AG10803 (cell line): ENCODE measurements around the gene AFAP1L1.

Source experiments
- DNase-seq: peaks from one replicate; pipeline ENCODE4 v3.0.0; 2010; ENCODE audit warnings: low read depth
- H3K4me3 ChIP-seq: 2 replicates; pipeline ENCODE4 v1.5.1; 2011; ENCODE audit warnings: mild to moderate bottlenecking, low read length, control low read depth
- CTCF ChIP-seq: conservative IDR thresholded peaks from 2 replicates; pipeline ENCODE4 v1.5.1; 2011; ENCODE audit warnings: mild to moderate bottlenecking, low read length, control low read depth, inconsistent platforms

AFAP1L1 gene

GRCh38 chr5:149247726-149248125 is 23.9 kb upstream of the AFAP1L1 start:
- no peak overlapping the region for H3K4me3 ChIP-seq
- TF ChIP-seq CTCF = no peak
- no peak for DNase-seq

- DNase-seq = no peak
- no peak overlapping the region for H3K4me3 ChIP-seq
- no peak for TF ChIP-seq CTCF
Measured at GRCh38 chr5:149251546-149251945, 20.1 kb upstream of the AFAP1L1 start.

DNA sequence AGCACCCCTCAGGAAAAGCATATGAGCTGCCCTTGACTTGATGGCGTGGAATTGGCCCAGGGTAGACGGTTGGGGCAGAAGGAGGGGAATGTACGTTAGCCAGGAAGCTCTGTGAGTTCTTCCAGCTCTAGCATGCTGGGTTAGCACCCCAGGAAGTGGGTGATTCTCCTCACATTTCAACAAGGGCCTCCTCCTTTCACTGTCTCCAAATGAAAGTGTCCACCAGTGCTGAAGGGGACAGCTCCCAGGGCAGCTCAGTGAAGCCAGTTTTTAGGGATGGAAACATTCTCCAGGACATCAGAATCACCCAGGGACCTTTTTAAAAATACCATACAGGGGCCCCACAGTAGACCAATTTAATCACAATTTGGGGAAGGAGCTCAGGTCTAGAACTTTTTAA is 17.2 kb upstream of the AFAP1L1 start:
- TF ChIP-seq CTCF = no peak
- DNase-seq = peak; percentile 33
- no peak overlapping the region for H3K4me3 ChIP-seq

- no peak overlapping the region for H3K4me3 ChIP-seq
- DNase-seq = peak; percentile 65
- TF ChIP-seq CTCF = no peak
Measured at GRCh38 chr5:149256451-149256850, 15.2 kb upstream of the AFAP1L1 start.

DNA sequence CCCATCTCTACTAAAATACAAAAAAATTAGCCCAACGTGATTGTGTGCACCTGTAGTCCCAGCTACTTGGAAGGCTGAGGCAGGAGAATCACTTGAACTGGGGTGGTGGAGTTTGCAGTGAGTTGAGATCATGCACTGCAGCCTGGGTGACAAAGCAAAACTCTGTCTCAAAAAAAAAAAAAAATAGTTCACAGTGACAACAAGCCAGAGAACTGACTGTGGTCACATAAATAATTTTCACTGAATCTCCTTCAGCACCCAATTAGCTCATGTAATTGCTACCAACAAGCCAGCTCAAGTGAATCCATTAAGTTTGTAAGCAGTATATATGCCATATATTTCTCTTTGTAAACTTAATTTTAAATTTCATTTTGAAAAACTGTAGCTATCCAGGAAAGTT is 14.5 kb upstream of the AFAP1L1 start:
- H3K4me3 ChIP-seq = no peak overlapping the region
- DNase-seq = peak; percentile 44
- TF ChIP-seq CTCF = no peak

DNA sequence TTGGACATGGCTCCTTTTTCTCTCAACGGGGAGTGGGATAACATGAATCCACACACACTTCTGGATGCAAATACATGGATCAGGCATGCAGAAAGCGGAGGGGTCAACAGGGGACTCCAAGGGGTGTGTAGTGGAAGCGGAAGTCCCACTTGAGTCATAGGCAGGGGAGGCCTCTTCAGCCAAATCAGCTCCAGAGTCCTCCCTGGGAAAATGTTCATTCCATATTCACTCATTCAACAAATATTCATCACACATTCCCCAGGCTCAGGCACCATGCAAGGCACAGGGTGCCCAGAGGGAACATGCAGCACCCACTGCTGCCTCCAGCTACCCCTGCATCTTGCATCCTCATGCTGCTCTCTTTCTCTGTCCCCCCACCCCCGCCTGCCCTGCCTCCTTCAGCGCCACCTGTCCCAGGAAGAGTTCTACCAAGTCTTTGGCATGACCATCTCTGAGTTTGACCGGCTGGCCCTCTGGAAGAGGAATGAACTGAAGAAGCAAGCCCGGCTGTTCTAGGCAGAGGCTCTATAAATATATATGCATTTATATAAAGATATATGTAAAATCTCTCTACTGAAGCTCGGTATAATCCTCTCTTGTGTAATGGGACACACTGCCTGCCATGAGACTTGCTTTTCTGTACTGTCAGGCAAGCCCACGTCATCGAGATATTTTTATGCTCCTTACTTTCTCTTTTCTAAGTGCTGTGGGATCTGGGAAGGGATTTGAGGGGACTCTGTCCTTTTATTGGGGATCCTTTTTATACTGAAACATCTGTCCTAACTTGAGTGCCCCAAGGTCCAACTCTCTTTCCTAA is 13.6 kb upstream of the AFAP1L1 start:
- no peak overlapping the region for H3K4me3 ChIP-seq
- peak; percentile 80 for DNase-seq
- no peak for TF ChIP-seq CTCF

DNA sequence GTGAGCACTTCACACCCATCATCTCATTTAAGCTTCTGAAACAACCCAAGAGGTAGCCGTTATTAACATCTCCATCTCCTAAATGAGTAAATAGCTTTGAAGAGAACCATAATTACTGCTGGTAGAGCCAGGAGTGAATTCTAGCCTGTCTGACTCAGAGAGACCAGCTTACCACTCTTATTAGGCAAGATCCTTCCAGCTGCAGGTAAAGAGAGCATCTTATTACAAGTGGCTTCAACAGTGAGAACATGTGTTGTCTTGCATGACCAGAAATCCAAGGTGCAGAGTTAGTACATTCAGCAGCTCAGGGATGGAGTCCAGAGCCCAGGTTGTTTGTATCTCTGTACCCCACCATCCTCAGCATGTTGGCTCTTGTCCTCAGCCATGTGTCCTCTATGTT is 10.9 kb upstream of the AFAP1L1 start:
- H3K4me3 ChIP-seq = no peak overlapping the region
- no peak for DNase-seq
- TF ChIP-seq CTCF = no peak
